ENCODE measurements around the gene SAP25. TPM values are rescaled to one million over a fixed set of nuclear protein-coding genes. Genes with fewer than 3 reads are reported as not detected.

Gene SAP25
- total and polyA plus RNA-seq, 12 donors = 0.36 to 2.3 (median 0.70) TPM; not detected in 5

DNA sequence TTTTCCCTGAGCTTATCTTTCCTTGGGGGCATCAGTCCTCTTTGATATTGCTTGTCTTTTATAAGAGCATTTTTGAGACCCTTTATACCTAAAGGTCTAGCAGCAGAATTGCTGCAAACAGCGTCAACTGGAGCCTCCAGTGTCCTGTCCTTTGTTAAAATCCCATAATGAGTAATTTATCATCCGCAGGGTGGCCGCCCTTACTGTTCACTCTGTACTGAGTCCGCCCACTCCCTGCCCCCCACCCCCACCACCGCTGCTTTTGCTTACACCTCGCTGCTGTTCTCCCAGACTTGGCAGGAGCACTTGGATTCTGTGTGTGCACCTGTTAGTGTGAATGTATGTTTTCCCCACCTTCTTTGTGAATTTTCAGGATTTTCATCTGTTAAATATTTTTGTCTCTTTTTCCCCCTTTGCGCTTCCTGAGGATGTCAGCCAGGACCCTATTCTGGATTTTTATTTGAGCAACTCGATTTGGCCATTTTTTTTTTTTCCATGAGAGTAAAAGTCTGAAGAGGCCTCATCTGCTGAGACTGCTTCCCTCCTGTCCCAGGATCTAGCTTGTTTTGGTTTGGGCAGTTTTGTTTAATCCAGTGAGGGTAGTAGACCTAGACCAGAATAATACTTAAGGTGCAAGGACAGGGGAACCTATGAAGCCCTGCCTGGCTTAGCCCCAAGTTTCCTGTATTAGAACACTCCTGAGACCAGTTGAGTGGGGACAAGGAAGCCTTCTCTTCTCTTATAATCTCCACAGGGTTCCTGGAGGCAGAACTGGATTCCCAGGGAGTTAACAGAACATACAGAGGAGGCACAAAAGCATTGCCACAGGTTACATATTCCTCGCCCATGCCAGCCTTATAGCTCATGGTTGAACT is 26.5 kb downstream of the SAP25 start:
- Histone ChIP-seq H3K27me3 (no peaks in the 10 kb centered on the region), H3K27ac (peak overlapping the region; percentile 63 to 94 (median 88)), H3K36me3 (peaks cover 0 to 33% (median 4%) of the 10 kb centered on the region in 9 donors), H3K9me3 (no peaks in the 10 kb centered on the region), H3K4me3 (no peak overlapping the region), H3K4me1 (peaks cover 23 to 75% (median 52%) of the 10 kb centered on the region in 9 donors)
- ATAC-seq (no peak), DNase-seq (no peak)
- TF ChIP-seq, protein P1, sequence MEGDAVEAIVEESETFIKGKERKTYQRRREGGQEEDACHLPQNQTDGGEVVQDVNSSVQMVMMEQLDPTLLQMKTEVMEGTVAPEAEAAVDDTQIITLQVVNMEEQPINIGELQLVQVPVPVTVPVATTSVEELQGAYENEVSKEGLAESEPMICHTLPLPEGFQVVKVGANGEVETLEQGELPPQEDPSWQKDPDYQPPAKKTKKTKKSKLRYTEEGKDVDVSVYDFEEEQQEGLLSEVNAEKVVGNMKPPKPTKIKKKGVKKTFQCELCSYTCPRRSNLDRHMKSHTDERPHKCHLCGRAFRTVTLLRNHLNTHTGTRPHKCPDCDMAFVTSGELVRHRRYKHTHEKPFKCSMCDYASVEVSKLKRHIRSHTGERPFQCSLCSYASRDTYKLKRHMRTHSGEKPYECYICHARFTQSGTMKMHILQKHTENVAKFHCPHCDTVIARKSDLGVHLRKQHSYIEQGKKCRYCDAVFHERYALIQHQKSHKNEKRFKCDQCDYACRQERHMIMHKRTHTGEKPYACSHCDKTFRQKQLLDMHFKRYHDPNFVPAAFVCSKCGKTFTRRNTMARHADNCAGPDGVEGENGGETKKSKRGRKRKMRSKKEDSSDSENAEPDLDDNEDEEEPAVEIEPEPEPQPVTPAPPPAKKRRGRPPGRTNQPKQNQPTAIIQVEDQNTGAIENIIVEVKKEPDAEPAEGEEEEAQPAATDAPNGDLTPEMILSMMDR (IDR thresholded peaks at IDR 0.05) = no peak
- intact Hi-C loops (cut with DNase I) = loop anchor here in 2 of 10 donors (5.0 kb wide), 2 partner anchors 65 to 70 kb away; partner anchors contain the start of genes NYAP1 (in 1 of the 2) and TSC22D4 (in 1 of the 2)
- 67 to 69% methylated on average over 9 of the region's 9 CpGs for WGBS, 2 donors

DNA sequence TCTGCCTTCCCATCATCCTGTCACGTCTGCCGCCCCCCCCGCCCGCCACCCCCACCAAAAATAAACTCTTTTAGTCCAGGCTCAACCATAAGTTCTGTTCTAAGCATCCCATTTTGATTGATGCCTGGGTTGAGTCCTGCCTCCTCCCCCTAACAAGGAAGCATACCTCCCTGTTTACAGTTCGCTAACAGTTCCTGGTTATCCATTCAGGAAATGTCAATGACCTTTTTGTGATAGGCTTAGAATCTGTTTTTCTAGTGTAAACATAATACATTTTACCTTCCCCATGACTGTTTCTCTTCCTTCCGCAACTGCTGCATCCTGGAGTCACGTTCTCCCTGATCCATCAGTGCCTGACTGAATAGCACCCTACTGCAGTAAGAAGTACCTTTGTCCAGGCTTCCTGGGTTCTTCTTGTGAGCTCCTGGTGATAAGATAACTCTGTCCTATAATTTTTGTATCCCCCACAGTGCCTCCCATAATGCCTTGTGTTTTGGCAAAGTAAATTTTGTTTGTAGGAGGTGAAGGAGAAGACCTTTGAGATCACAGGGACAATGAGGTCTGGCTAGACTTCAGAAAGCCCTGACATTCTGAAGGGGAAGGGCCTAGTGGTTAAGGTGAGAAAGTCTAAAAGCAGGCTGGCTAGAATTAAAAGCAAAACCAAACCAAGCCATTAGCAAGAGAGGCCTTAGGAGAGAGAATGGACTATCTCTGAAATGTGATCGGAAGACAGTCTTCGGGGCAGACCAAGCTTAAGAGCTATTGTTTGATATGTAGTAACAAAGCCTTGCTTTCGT is 27.4 kb downstream of the SAP25 start:
- H3K9me3 ChIP-seq = no peaks in the 10 kb centered on the region
- no peaks in the 10 kb centered on the region for H3K27me3 ChIP-seq
- peak overlapping the region; percentile 63 to 94 (median 88) for H3K27ac ChIP-seq
- intact Hi-C loops (cut with DNase I) = loop anchor here in 2 of 10 donors (5.0 kb wide), 2 partner anchors 64 to 69 kb away; partner anchors contain the start of genes NYAP1 (in 1 of the 2) and TSC22D4 (in 1 of the 2)
- DNase-seq (no peak), ATAC-seq (peak in 7 of 8 donors; percentile 7 to 41 (median 24))
- peak overlapping the region in 1 of 10 donors; percentile 4 for H3K4me3 ChIP-seq
- WGBS, 2 donors = 42 to 52% methylated on average over 10 of the region's 10 CpGs
- TF ChIP-seq, protein P1 (IDR thresholded peaks at IDR 0.05) = no peak
- H3K36me3 ChIP-seq = peaks cover 0 to 25% (median 0%) of the 10 kb centered on the region in 9 donors
- H3K4me1 ChIP-seq = peaks cover 23 to 75% (median 52%) of the 10 kb centered on the region in 9 donors

DNA sequence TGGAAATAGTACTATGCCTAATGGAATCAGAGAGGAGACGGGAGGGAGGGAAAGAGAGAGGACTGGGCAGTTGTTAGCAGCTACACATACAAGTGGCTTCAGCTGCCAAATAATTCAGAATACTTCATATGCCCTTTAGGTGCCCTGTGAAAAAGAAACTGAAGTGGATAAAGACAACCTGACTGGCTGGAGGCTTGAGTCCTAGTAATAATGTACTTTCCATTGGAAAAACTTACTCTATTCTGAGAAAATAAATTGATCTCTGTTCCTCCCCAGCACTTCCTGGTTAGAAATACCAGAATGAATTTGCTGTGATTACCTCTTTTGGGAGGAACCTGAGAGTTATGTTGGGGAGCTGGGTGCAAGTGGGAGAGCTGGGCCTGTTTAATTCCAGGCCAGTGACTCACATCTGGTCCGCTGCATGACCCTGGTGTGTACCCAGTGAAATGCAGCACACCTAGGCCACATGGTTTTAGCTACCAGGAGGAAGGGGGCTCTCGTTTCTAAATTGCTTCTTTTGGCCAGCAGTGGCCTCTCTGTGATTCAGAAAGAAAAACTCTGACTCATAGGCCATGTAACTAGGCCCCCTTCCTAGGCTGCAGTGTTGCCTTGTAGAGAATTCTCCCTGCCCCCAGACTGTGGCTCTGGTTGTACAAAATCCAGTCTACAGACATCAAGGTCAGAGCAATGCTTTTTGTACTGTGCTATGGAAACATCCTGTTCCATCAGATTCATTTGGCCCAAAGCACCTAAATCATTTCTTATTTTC is 28.2 kb downstream of the SAP25 start:
- TF ChIP-seq, protein P1 (IDR thresholded peaks at IDR 0.05) = peak in 1 of 9 donors; percentile 11
- Histone ChIP-seq H3K4me1 (peaks cover 23 to 75% (median 53%) of the 10 kb centered on the region in 9 donors), H3K36me3 (peaks cover 0 to 18% (median 0%) of the 10 kb centered on the region in 9 donors), H3K27ac (peak overlapping the region; percentile 63 to 94 (median 88)), H3K4me3 (peak overlapping the region in 1 of 10 donors; percentile 0), H3K27me3 (no peaks in the 10 kb centered on the region), H3K9me3 (no peaks in the 10 kb centered on the region)
- intact Hi-C loops (cut with DNase I) = loop anchor here in 2 of 10 donors (5.0 kb wide), 2 partner anchors 63 to 68 kb away; partner anchors contain the start of genes NYAP1 (in 1 of the 2) and TSC22D4 (in 1 of the 2)
- DNase-seq = peak in 1 of 2 donors; percentile 40
- peak; percentile 50 to 89 (median 78) for ATAC-seq
- 27 to 34% methylated on average over 3 of the region's 3 CpGs for WGBS, 2 donors
